ENCODE measurements around the gene FHAD1. TPM values are rescaled to one million over a fixed set of nuclear protein-coding genes. Genes with fewer than 3 reads are reported as not detected.
A peak's percentile ranks its signal among the peaks of the same experiment; 100 is the strongest.

The FHAD1 gene
- total RNA-seq = 2.1 TPM

- Histone ChIP-seq H3K9ac (ENCODE audit: low read depth in 1 of 3, low read length in 3 of 3) (no peak within 1 kb of the TSS), H3K4me1 (ENCODE audit: control insufficient read depth in 3 of 3, insufficient read depth in 3 of 3, low read length in 3 of 3) (peaks cover 0 to 2% (median 0%) of the 10 kb centered on the region in 3 donors), H3K27ac (ENCODE audit: low read depth, low read length) (no peak within 1 kb of the TSS), H3K9me3 (ENCODE audit: control insufficient read depth in 3 of 3, low read length in 3 of 3) (no peaks in the 10 kb centered on the region), H3K36me3 (ENCODE audit: control insufficient read depth in 3 of 3, insufficient read depth in 3 of 3, low read length in 3 of 3) (no peaks in the 10 kb centered on the region), H3K27me3 (ENCODE audit: control insufficient read depth in 3 of 3, insufficient read depth in 3 of 3, low read length in 3 of 3) (peaks cover 22 to 29% (median 29%) of the 10 kb centered on the region in 3 donors), H3K4me3 (ENCODE audit: low read length in 3 of 3) (peak within 1 kb of the TSS in 1 of 3 donors; percentile 22)
These were observed at the start of gene FHAD1 for GRCh38 chr1:15246960-15247614. Gene FHAD1 (plus strand): TSS chr1:15247223. CDS start chr1:15251785, 4,562 bp downstream.

GRCh38 chr1:15197591-15198447 lies 49.2 kb upstream of the FHAD1 start:
- Histone ChIP-seq H3K27me3 (ENCODE audit: control insufficient read depth in 3 of 3, insufficient read depth in 3 of 3, low read length in 3 of 3) (peaks cover 0 to 3% (median 0%) of the 10 kb centered on the region in 3 donors), H3K4me1 (ENCODE audit: control insufficient read depth in 3 of 3, insufficient read depth in 3 of 3, low read length in 3 of 3) (peaks cover 0 to 8% (median 3%) of the 10 kb centered on the region in 3 donors), H3K4me3 (ENCODE audit: low read length in 3 of 3) (no peak overlapping the region), H3K36me3 (ENCODE audit: control insufficient read depth in 3 of 3, insufficient read depth in 3 of 3, low read length in 3 of 3) (no peaks in the 10 kb centered on the region), H3K9me3 (ENCODE audit: control insufficient read depth in 3 of 3, low read length in 3 of 3) (no peaks in the 10 kb centered on the region), H3K27ac (ENCODE audit: low read depth, low read length) (no peak overlapping the region), H3K9ac (ENCODE audit: low read depth in 1 of 3, low read length in 3 of 3) (no peak overlapping the region)

GRCh38 chr1:15198684-15199083 lies 48.3 kb upstream of the FHAD1 start:
- no peak overlapping the region for H3K9ac ChIP-seq (ENCODE audit: low read depth in 1 of 3, low read length in 3 of 3)
- H3K36me3 ChIP-seq (ENCODE audit: control insufficient read depth in 3 of 3, insufficient read depth in 3 of 3, low read length in 3 of 3) = no peaks in the 10 kb centered on the region
- no peak overlapping the region for H3K4me3 ChIP-seq (ENCODE audit: low read length in 3 of 3)
- H3K27me3 ChIP-seq (ENCODE audit: control insufficient read depth in 3 of 3, insufficient read depth in 3 of 3, low read length in 3 of 3) = peaks cover 0 to 3% (median 0%) of the 10 kb centered on the region in 3 donors
- H3K4me1 ChIP-seq (ENCODE audit: control insufficient read depth in 3 of 3, insufficient read depth in 3 of 3, low read length in 3 of 3) = peaks cover 0 to 8% (median 3%) of the 10 kb centered on the region in 3 donors
- no peak overlapping the region for H3K27ac ChIP-seq (ENCODE audit: low read depth, low read length)
- no peaks in the 10 kb centered on the region for H3K9me3 ChIP-seq (ENCODE audit: control insufficient read depth in 3 of 3, low read length in 3 of 3)

GRCh38 chr1:15201221-15201620 lies 45.8 kb upstream of the FHAD1 start:
- Histone ChIP-seq H3K9me3 (ENCODE audit: control insufficient read depth in 3 of 3, low read length in 3 of 3) (no peaks in the 10 kb centered on the region), H3K36me3 (ENCODE audit: control insufficient read depth in 3 of 3, insufficient read depth in 3 of 3, low read length in 3 of 3) (no peaks in the 10 kb centered on the region), H3K27ac (ENCODE audit: low read depth, low read length) (no peak overlapping the region), H3K4me1 (ENCODE audit: control insufficient read depth in 3 of 3, insufficient read depth in 3 of 3, low read length in 3 of 3) (peaks cover 0 to 6% (median 3%) of the 10 kb centered on the region in 3 donors), H3K4me3 (ENCODE audit: low read length in 3 of 3) (no peak overlapping the region), H3K27me3 (ENCODE audit: control insufficient read depth in 3 of 3, insufficient read depth in 3 of 3, low read length in 3 of 3) (peaks cover 0 to 7% (median 2%) of the 10 kb centered on the region in 3 donors), H3K9ac (ENCODE audit: low read depth in 1 of 3, low read length in 3 of 3) (no peak overlapping the region)

GRCh38 chr1:15201849-15202551 lies 45.0 kb upstream of the FHAD1 start:
- Histone ChIP-seq H3K27ac (ENCODE audit: low read depth, low read length) (no peak overlapping the region), H3K9ac (ENCODE audit: low read depth in 1 of 3, low read length in 3 of 3) (peak overlapping the region in 1 of 3 donors; percentile 3)

GRCh38 chr1:15204931-15205330 lies 42.1 kb upstream of the FHAD1 start:
- H3K9me3 ChIP-seq (ENCODE audit: control insufficient read depth in 3 of 3, low read length in 3 of 3) = no peaks in the 10 kb centered on the region
- no peaks in the 10 kb centered on the region for H3K36me3 ChIP-seq (ENCODE audit: control insufficient read depth in 3 of 3, insufficient read depth in 3 of 3, low read length in 3 of 3)
- peaks cover 3 to 7% (median 3%) of the 10 kb centered on the region in 3 donors for H3K4me1 ChIP-seq (ENCODE audit: control insufficient read depth in 3 of 3, insufficient read depth in 3 of 3, low read length in 3 of 3)
- no peak overlapping the region for H3K9ac ChIP-seq (ENCODE audit: low read depth in 1 of 3, low read length in 3 of 3)
- peaks cover 5 to 21% (median 11%) of the 10 kb centered on the region in 3 donors for H3K27me3 ChIP-seq (ENCODE audit: control insufficient read depth in 3 of 3, insufficient read depth in 3 of 3, low read length in 3 of 3)
- no peak overlapping the region for H3K27ac ChIP-seq (ENCODE audit: low read depth, low read length)
- H3K4me3 ChIP-seq (ENCODE audit: low read length in 3 of 3) = no peak overlapping the region

More at GRCh38 chr1:15201849-15202551, 45.0 kb upstream of the FHAD1 start:
- Histone ChIP-seq H3K4me1 (ENCODE audit: control insufficient read depth in 3 of 3, insufficient read depth in 3 of 3, low read length in 3 of 3) (peaks cover 3 to 6% (median 3%) of the 10 kb centered on the region in 3 donors), H3K9me3 (ENCODE audit: control insufficient read depth in 3 of 3, low read length in 3 of 3) (no peaks in the 10 kb centered on the region), H3K27me3 (ENCODE audit: control insufficient read depth in 3 of 3, insufficient read depth in 3 of 3, low read length in 3 of 3) (peaks cover 2 to 13% (median 6%) of the 10 kb centered on the region in 3 donors), H3K4me3 (ENCODE audit: low read length in 3 of 3) (no peak overlapping the region), H3K36me3 (ENCODE audit: control insufficient read depth in 3 of 3, insufficient read depth in 3 of 3, low read length in 3 of 3) (no peaks in the 10 kb centered on the region)

GRCh38 chr1:15205586-15206346 lies 41.3 kb upstream of the FHAD1 start:
- H3K27ac ChIP-seq (ENCODE audit: low read depth, low read length) = no peak overlapping the region
- peaks cover 5 to 21% (median 11%) of the 10 kb centered on the region in 3 donors for H3K27me3 ChIP-seq (ENCODE audit: control insufficient read depth in 3 of 3, insufficient read depth in 3 of 3, low read length in 3 of 3)
- peaks cover under 1 to 5% (median 3%) of the 10 kb centered on the region in 3 donors for H3K4me1 ChIP-seq (ENCODE audit: control insufficient read depth in 3 of 3, insufficient read depth in 3 of 3, low read length in 3 of 3)
- H3K4me3 ChIP-seq (ENCODE audit: low read length in 3 of 3) = no peak overlapping the region
- no peak overlapping the region for H3K9ac ChIP-seq (ENCODE audit: low read depth in 1 of 3, low read length in 3 of 3)
- no peaks in the 10 kb centered on the region for H3K36me3 ChIP-seq (ENCODE audit: control insufficient read depth in 3 of 3, insufficient read depth in 3 of 3, low read length in 3 of 3)
- no peaks in the 10 kb centered on the region for H3K9me3 ChIP-seq (ENCODE audit: control insufficient read depth in 3 of 3, low read length in 3 of 3)

GRCh38 chr1:15206418-15207030 lies 40.5 kb upstream of the FHAD1 start:
- Histone ChIP-seq H3K9me3 (ENCODE audit: control insufficient read depth in 3 of 3, low read length in 3 of 3) (no peaks in the 10 kb centered on the region), H3K4me1 (ENCODE audit: control insufficient read depth in 3 of 3, insufficient read depth in 3 of 3, low read length in 3 of 3) (peaks cover 0 to 3% (median 3%) of the 10 kb centered on the region in 3 donors), H3K27me3 (ENCODE audit: control insufficient read depth in 3 of 3, insufficient read depth in 3 of 3, low read length in 3 of 3) (peaks cover 5 to 21% (median 11%) of the 10 kb centered on the region in 3 donors), H3K27ac (ENCODE audit: low read depth, low read length) (no peak overlapping the region), H3K36me3 (ENCODE audit: control insufficient read depth in 3 of 3, insufficient read depth in 3 of 3, low read length in 3 of 3) (no peaks in the 10 kb centered on the region), H3K9ac (ENCODE audit: low read depth in 1 of 3, low read length in 3 of 3) (no peak overlapping the region), H3K4me3 (ENCODE audit: low read length in 3 of 3) (no peak overlapping the region)
